Effector CD4-positive, alpha-beta T cell (primary cell): ENCODE results near the gene LRMDA.

Experiments
- DNase-seq: peaks from one replicate; pipeline ENCODE4 v3.0.0-alpha.2; 2020

LRMDA gene

GRCh38 chr10:75402486-75403143, 28.8 kb upstream of the LRMDA start:
- no peak for DNase-seq

DNA sequence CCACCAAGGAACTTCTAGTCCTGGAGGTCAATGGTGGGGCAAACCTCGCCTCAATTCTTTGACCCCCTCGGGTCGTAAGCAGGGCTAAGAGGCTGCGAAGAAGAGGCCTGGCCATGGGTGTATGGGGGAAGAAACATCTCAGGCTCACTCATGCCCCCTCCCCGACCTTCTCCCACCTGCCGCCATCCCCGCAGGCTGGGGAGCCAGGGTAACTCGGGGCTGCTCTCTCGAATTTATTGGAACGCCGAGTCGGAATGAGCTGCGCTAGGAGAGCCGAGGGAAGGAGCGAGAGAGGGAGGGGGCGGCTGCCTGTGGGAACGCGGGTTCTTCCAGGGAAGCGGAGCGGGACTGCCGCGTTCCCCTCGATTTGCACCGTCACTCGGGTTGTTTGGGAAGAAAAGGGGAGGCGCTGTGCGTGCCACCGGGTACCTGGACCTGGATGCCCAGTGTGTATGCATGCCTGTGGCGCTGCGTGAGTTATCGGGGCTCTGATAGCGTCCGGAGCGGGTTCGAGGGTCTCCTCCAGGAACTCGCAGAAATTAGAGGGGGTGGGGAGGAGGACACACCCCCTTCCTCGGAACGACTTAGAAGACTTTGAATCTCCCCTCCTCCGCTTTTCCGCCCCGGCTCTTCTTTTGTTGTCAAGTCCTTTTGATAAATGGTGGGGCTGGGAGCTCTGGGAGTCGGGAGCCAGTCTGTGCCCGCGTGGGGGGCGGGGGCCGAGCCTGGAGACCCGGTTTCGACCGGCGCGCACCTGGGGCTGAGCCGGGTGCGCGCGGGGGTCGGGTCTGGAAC, 28.1 kb upstream of the LRMDA start:
- no peak for DNase-seq

DNA sequence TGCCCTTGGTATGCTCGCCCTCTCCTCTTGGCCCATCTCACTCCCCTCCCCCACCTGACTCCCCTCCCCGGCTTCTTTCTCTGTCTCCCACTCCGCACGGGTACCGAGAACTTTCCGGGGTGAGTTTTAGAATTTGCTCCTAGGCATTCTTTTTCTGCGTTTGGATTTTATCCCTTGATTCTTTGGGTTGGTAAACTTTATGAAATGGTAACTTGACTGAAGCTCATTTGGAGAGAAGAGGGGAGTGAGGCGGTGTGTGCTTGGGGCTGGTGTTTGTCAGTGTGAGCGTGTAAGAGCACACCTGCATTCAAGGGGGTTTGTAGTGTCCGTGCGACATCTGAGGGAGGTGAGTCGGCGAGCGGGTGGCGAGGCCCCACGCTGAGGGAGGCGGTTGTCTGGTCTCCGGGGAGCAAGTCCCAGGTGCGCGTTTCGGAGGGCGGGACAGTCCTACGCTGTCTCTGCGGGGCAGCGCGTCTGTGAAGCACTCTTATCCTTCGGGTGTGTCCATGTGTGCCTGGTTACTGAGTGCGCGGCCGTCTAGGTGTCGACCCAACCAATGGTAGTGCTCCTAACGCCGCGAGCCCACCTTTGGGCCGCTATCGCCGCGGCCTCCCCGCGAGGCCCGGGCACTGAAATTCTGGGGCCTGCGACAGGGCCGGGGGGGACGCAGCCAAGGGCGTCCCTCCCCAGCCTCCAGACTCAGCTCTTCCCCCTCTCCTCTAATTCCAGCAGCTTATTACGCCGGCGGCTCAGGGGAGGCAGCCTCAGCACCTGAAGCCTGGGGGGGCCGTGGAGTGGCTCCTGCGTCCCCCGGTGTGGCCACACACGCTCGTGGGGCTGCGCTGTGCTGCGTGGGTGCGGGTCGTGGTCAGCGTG, 27.2 kb upstream of the LRMDA start:
- no peak for DNase-seq

DNA sequence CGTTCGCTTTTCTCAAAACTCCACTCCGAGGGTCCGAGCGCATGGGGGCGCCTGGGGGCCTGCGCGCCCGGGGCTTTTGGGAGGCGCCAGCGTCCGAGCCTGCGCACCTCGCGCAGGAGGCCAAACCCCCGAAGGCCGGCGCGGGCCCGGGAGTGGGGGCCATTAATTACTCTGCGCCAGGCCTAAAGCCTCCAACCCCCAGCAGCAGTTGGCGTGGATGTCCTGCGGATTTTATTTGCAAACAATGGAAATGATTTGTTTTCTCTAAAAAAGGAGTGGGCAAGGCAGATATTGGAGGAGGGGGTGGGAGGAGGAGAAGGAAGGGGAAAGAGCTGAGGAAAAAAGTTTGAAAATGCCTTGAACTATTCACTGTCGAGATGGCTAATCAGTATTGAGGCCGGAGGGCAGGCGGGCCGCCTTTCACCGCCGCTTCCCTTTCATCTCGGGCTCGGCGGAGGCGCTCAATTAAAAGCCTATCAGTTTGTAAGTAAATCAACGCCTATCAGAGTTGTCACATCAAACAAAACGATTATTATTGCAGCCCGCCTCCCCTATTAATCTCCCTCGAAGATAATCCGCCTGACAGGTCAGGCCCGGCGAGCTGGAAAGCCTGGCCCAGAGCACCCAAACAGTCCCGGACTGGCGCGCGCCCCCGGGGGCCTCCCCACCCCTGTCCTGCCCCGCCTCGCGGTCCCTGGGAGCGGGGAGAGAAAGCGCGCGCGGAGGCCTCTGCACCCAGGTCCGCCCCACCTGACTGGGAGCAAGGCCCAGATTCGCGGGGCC, 26.4 kb upstream of the LRMDA start:
- DNase-seq, result no peak

DNA sequence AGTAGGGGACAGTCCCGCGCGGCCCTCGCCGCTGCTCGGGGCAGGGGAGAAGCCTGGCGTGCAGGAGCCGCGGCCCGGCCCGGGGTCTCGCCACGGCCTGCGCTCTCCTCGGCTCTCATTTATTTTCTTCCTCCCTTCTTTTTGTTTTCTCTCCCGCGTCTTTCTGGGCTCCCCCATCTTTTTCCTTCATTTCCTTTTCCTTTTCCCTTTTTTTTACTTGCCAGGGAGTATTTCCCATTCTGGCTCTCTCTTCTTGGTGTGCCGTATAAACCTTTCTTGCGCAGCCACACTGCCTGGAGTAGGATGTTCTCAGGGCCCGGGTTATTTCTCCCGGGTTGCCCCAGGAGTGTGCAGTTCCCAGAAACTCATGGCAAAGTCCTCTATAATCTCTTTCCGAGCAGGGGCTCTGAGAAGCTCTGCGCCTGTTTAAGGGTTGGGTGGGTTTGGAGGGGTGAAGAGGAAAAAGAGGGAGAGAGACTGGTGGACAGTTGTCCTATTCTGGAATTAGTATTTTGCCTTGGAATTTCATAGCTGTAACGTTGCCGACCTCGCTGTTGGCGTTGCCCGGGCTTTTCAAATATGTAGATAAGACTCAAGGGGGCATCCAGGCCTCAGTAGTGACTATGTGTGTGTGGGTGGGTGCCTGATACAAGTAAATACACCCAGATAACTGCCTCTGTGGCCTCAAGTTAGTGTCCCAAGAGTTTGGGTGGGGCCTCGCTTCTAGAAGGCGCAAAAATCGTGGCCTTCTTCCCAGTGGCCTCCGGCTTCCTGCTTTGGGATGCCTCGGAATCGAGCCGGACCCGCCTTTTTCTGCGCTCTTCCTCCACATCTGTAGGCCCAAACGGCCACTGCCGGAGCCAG, 25.6 kb upstream of the LRMDA start:
- DNase-seq, result no peak

DNA sequence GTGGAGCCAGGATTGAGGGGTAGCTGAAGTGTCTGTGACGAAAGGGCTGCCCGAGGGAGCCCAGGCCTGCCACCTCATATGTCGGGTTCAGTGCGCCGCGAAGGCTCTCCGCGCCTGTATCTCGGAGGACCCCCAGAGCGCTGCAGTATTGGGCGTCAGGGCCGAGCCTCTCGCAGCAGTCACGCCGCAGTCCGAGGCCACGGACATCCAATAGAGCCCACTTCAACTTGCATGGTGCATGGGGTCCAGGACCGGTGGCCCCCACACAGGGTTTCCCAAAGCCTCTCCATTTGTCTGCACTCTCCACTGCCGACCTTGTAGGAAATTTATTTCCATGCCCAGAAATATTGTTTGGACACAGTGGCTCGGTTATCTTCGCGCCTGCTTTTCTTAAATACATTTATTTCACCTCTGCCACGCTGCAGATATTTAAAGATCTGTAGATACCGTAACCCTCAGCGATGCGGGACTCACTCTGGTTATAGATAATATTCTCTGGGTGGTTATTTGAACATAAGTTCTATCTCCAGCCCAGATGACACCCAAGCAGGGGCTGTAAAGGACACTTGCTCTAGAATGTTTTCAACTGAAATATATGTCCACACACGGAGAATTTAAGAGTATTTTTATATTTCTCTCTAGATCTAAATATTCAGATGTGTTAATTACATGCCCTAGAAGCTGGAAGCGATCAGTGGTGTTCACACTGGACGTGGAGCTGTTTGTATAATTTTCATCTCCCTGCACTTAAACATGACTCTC, 24.8 kb upstream of the LRMDA start:
- DNase-seq, result no peak

- DNase-seq, result no peak
Observed at GRCh38 chr10:75407224-75407712, 24.2 kb upstream of the LRMDA start.

DNA sequence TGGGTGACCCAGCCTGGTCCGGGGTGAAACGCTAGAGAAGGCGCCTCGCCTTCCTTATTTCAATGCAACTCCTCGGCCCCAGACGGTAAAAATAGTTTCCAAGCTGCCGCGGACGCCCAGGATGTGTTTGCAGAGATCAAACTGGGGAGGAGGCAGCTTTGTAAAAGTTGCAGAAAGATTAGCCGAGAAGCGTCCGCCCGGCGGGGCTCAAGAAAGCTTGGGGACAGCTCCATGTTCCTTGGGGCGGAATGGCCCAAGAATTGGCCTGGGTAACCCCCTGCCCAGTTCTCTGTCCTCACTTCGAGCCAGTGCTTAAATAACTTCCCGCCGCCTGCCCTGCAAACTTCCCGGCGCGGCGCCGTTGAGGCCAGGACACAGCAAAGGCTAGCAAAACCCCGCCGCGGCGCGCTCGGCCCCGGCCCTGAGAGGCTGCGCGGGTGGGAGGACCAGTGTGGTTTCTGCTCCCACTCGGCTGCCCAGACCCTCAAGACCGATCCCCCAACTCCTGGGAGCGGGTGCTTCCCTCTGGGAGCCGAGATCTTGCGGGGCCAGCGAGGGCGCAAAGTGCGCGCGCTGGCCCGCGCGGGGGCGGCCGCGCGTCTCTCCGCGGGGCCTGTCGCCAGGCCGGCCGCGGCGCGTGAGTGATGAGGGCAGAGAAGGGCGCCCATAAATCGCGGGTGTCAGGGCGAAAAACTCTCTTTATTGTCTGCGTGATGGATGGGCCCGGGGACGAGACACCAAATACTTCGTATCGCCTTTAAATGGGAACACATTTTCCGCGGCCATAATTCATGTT, 23.5 kb upstream of the LRMDA start:
- no peak for DNase-seq

DNA sequence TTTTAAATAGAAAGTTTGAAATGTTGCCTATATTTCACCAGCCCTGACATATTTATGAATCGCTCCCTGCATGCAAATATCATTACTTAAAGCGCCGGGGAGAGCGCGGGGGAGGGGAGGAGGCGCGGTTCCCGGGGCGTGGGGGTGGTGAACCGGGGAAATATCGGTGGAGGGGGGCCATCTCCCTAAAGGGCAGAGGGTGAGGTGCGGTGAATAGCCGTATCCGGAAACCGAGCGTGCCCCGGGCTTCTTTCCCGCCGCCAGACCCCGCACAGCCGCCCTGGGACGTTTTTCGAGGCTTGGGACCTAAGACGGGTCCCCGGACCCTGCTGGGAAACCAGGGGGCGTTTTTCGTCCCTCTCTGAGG, 22.9 kb upstream of the LRMDA start:
- no peak for DNase-seq

DNA sequence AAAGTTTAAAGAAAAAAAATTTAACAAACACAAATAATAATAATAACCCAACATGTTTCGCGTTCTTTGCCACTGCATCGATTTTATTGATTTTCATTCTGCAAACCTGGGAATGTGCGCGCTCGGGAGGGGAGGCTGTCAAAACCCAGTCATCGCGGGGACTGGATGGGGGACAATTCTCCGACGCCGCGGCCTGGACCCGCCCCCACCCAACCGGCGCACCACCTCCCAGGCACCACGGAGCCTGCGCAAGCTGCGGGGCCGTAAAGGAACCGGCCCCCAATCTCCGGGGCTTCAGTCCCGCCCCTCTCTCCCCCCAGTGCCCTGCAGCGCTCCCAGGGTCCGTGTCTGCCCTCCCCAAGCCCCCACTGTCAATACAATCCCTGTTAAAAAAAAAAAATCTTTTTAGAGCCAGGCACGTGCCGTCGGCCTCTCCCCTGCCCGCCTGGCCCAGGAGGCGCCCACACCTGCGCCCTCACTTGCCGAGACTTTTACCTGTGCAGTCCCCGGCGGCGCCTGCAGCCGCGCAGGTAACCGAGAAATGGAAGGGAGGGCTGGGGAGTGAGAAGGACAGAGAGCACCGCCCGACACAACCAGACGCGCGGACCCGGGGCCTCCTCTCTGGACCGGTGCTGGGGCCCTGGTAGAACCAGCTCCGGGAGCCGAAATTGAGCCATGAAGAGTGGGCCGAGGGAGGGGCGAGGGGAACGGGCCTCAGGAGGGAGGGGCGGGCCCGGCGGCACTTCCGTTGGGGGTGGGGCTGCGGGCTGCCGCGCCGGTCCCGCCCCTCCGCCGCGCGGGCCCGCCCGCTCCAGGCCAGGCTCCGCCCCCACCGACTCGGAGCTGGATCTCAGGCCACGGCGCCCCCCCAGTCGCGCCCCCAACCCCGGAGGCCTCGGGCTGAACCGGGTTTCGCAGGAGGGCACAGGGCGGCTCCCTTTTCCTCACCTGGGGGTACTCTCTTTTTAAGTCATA, 22.2 kb upstream of the LRMDA start:
- DNase-seq, result no peak

DNA sequence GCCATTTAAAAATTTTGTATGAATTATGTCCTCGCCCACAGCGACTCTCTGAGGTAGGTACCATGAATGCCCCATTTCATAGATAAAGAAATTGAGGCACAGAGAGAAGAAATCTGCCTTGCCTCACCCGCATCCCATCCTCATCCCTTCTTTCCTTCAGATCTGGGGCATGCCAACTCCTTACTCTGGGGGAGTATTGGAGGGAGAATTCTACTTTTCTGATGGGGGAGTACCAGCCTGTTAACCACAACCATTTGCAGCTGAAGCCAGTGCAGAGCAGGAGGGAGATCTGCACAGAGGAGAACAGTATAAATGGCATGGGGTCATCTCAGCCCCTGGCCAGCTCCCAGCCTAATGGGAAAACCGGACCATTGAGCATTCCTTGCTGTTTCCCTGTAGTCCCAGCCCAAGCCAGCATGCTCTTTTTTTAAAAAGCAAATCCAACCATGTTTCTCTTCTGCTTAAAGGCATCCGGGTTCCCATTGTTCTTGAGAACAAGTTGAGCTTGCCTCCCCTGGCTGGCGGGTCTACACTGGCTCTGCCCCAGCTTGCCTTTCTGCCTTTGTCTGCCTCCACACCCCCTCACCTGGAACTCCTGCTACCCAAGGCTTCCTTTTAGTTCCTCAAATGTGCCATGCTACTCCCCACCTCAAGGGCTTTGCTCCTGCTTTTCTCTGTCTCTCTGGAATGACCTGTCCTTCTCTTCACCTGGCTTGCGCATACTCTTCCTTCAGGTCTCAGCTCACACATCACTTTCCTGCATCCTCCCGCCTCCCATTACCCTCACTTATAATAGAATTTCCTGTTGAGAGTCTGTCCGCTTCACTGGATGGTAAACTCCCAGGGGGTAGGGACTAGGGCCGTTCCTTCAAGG, 21.1 kb upstream of the LRMDA start:
- DNase-seq, result no peak

- DNase-seq, result no peak
Observed at GRCh38 chr10:75414527-75414926, 16.9 kb upstream of the LRMDA start.

- DNase-seq, result no peak
Observed at GRCh38 chr10:75417522-75417927, 13.9 kb upstream of the LRMDA start.

- no peak for DNase-seq
Observed at GRCh38 chr10:75418293-75418692, 13.1 kb upstream of the LRMDA start.

DNA sequence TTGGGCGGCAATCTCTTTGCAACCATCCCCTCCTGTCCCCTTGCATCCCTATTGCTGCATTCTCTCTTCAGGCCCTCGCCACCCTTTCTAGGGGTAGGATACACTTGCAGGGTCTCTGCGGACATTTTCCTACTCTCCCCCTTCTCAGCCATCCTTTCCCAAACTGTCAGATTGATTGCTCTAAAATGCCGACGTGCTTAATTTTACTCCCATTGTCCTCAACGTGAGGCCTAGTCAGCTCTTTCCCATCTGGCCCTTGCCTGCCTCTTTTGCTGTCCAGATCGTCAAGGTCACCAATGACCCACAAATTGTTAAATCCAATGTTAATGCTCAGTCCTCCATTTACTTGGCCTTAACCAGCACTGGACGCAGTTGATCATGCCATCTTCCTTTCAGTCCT, 12.7 kb upstream of the LRMDA start:
- no peak for DNase-seq

- no peak for DNase-seq
Observed at GRCh38 chr10:75422913-75423312, 8.5 kb upstream of the LRMDA start.

GRCh38 chr10:75424571-75424970, 6.9 kb upstream of the LRMDA start:
- no peak for DNase-seq
